Mesenchymal stem cell (in vitro differentiated cells and primary cell): Measurements from ENCODE around the gene SPC25.

Experiments
- DNase-seq: peaks from one replicate; pipeline ENCODE4 v3.0.0-alpha.2; 2013
- H2AFZ ChIP-seq: one replicate; pipeline ENCODE4 v1.6.1; 2013; ENCODE audit warnings: low read depth, mild to moderate bottlenecking, control low read depth, inconsistent platforms, low read length, moderate library complexity
- H2AK5ac ChIP-seq: 2 replicates; pipeline ENCODE4 v1.6.1; 2013; ENCODE audit warnings: low read length, moderate library complexity, mild to moderate bottlenecking, inconsistent platforms; ENCODE audit not compliant: severe bottlenecking
- H2BK120ac ChIP-seq: one replicate; pipeline ENCODE4 v1.6.1; 2013; ENCODE audit warnings: low read depth, mild to moderate bottlenecking, inconsistent platforms, low read length, moderate library complexity
- H2BK12ac ChIP-seq, 2 experiments: one replicate each; pipeline ENCODE4 v1.6.1; 2013; ENCODE audit warnings: inconsistent platforms in 2 of 2, low read length in 2 of 2, mild to moderate bottlenecking in 2 of 2, moderate library complexity in 2 of 2, control low read depth in 1 of 2
- H2BK15ac ChIP-seq: one replicate; pipeline ENCODE4 v1.6.1; 2013; ENCODE audit warnings: mild to moderate bottlenecking, low read depth, inconsistent platforms; ENCODE audit not compliant: poor library complexity, severe bottlenecking
- H2BK5ac ChIP-seq: 2 replicates; pipeline ENCODE4 v1.6.1; 2013; ENCODE audit warnings: low read depth, mild to moderate bottlenecking, low read length, control low read depth, inconsistent platforms; ENCODE audit not compliant: poor library complexity, severe bottlenecking
- H3K14ac ChIP-seq, 2 experiments: one replicate each; pipeline ENCODE4 v1.6.1; 2013; ENCODE audit warnings: inconsistent platforms in 2 of 2, low read length in 2 of 2, control low read depth in 1 of 2, mild to moderate bottlenecking in 1 of 2, moderate library complexity in 1 of 2
- H3K18ac ChIP-seq, 2 experiments: one replicate each; pipeline ENCODE4 v1.6.1; 2013; ENCODE audit warnings: inconsistent platforms in 2 of 2, low read length in 2 of 2, control low read depth in 1 of 2, low read depth in 1 of 2, mild to moderate bottlenecking in 1 of 2
- H3K23ac ChIP-seq, 2 experiments: one replicate each; pipeline ENCODE4 v1.6.1; 2013; ENCODE audit warnings: inconsistent platforms in 2 of 2, low read length in 2 of 2, mild to moderate bottlenecking in 2 of 2, moderate library complexity in 2 of 2, control low read depth in 1 of 2
- H3K27ac ChIP-seq: 2 replicates; pipeline ENCODE4 v1.5.1; 2013; ENCODE audit warnings: mild to moderate bottlenecking, moderate library complexity, low read length, control low read depth, inconsistent platforms; ENCODE audit not compliant: poor library complexity, severe bottlenecking
- H3K27me3 ChIP-seq, 2 experiments: 2 replicates each; pipeline versions ENCODE4 v1.6.1 to v1.7.0; 2013; ENCODE audit warnings: low read length in 2 of 2, mild to moderate bottlenecking in 2 of 2, moderate library complexity in 2 of 2, control low read depth in 1 of 2, inconsistent platforms in 1 of 2; ENCODE audit not compliant: control insufficient read depth in 1 of 2, insufficient read depth in 1 of 2
- H3K36me3 ChIP-seq, 2 experiments: 2 replicates each; pipeline versions ENCODE4 v1.6.1 to v1.7.0; 2013; ENCODE audit warnings: low read length in 2 of 2, control low read depth in 1 of 2, inconsistent platforms in 1 of 2, low read depth in 1 of 2, mild to moderate bottlenecking in 1 of 2; ENCODE audit not compliant: insufficient read depth in 2 of 2, control insufficient read depth in 1 of 2
- H3K4ac ChIP-seq, 2 experiments: one replicate each; pipeline ENCODE4 v1.6.1; 2013; ENCODE audit warnings: inconsistent platforms in 2 of 2, low read length in 2 of 2, mild to moderate bottlenecking in 2 of 2, moderate library complexity in 2 of 2, control low read depth in 1 of 2, low read depth in 1 of 2
- H3K4me1 ChIP-seq: 2 replicates; pipeline ENCODE4 v1.6.1; 2013; ENCODE audit warnings: low read depth, low read length, control low read depth; ENCODE audit not compliant: control insufficient read depth, insufficient read depth
- H3K4me2 ChIP-seq: 2 replicates; pipeline ENCODE4 v1.6.1; 2013; ENCODE audit warnings: low read length, mild to moderate bottlenecking, inconsistent platforms; ENCODE audit not compliant: poor library complexity, severe bottlenecking
- H3K4me3 ChIP-seq, 2 experiments: 2 replicates each; pipeline versions ENCODE4 v1.5.1 to v1.7.0; 2013; ENCODE audit warnings: low read length in 2 of 2, mild to moderate bottlenecking in 2 of 2, control low read depth in 1 of 2, low read depth in 1 of 2; ENCODE audit not compliant: insufficient read depth in 1 of 2
- H3K79me1 ChIP-seq: replicated peaks from 2 replicates; pipeline ENCODE4 v1.6.1; 2013; ENCODE audit warnings: mild to moderate bottlenecking, control low read depth, low read length, inconsistent platforms; ENCODE audit not compliant: poor library complexity, severe bottlenecking
- H3K9ac ChIP-seq: 2 replicates; pipeline ENCODE4 v1.7.0; 2013; ENCODE audit warnings: mild to moderate bottlenecking, low read length, moderate library complexity
- H3K9me3 ChIP-seq: 2 replicates; pipeline ENCODE4 v1.7.0; 2013; ENCODE audit warnings: mild to moderate bottlenecking, low read length; ENCODE audit not compliant: control insufficient read depth
- H4K8ac ChIP-seq: one replicate; pipeline ENCODE4 v1.6.1; 2013; ENCODE audit warnings: inconsistent platforms, mild to moderate bottlenecking, low read length, moderate library complexity
- H4K91ac ChIP-seq: one replicate; pipeline ENCODE4 v1.6.1; 2013; ENCODE audit warnings: mild to moderate bottlenecking, low read length, inconsistent platforms
- WGBS: methylation state at CpG from one replicate; pipeline ENCODE4 v1.1.7; 2013; ENCODE audit warnings: mixed read lengths; 5-methylcytosine and 5-hydroxymethylcytosine counted together

Gene SPC25

GRCh38 chr2:168901003-168901402 lies 10.8 kb upstream of the SPC25 start, which contains the start of gene G6PC2:
TSS of gene G6PC2 (plus strand) at chr2:168901291. CDS start at chr2:168901332, 41 bp downstream.
- Histone ChIP-seq H2BK15ac (no peak within 1 kb of the TSS), H3K14ac (no peak within 1 kb of the TSS), H3K4me1 (no peaks in the 10 kb centered on the region), H3K9me3 (peaks cover 4% of the 10 kb centered on the region), H2AK5ac (no peak within 1 kb of the TSS), H3K36me3 (no peaks in the 10 kb centered on the region), H4K8ac (no peak within 1 kb of the TSS), H3K9ac (no peak within 1 kb of the TSS), H3K4me2 (no peak within 1 kb of the TSS), H3K4ac (no peak within 1 kb of the TSS), H3K27ac (no peak within 1 kb of the TSS), H3K4me3 (no peak within 1 kb of the TSS), H3K23ac (no peak within 1 kb of the TSS), H2BK5ac (no peak within 1 kb of the TSS), H2BK12ac (no peak within 1 kb of the TSS), H3K79me1 (no peaks in the 10 kb centered on the region), H4K91ac (no peak within 1 kb of the TSS), H2AFZ (no peak within 1 kb of the TSS), H2BK120ac (no peak within 1 kb of the TSS), H3K18ac (no peak within 1 kb of the TSS), H3K27me3 (peaks cover 0 to 20% of the 10 kb centered on the region in 2 experiments)
- 92% methylated on average over 5 of the region's 5 CpGs for WGBS
- no peak for DNase-seq

DNA sequence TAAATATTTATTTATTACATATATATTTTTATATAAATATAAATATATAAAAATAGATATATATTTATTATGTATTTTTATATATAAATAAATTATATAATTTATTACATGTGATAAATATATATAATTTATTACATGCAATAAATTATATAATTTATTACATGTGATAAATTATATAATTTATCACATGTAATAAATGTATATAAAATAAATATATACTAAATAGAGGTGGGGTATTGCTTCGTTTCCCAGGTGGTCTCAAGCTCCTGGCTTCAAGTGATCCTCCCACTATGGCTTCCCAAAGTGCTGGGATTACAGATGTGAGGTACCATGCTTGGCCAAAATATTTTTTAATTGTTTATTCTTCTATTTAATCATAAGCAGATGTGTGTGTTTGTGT lies 7.2 kb upstream of the SPC25 start:
- H3K4ac ChIP-seq: no peak overlapping the region
- H3K18ac ChIP-seq: no peak overlapping the region
- H2AFZ ChIP-seq: no peak overlapping the region
- H3K27ac ChIP-seq: no peak overlapping the region
- H2BK12ac ChIP-seq: no peak overlapping the region
- no CpG with 5 or more reads among the region's 1 CpG for WGBS
- no peak overlapping the region for H3K4me2 ChIP-seq
- peaks cover 0 to 9% of the 10 kb centered on the region in 2 experiments for H3K27me3 ChIP-seq
- H2BK15ac ChIP-seq: no peak overlapping the region
- H2BK120ac ChIP-seq: no peak overlapping the region
- H4K91ac ChIP-seq: no peak overlapping the region
- H3K4me1 ChIP-seq: no peaks in the 10 kb centered on the region
- no peak overlapping the region for H2AK5ac ChIP-seq
- no peak overlapping the region for H2BK5ac ChIP-seq
- H3K4me3 ChIP-seq: no peak overlapping the region
- no peak overlapping the region for H3K14ac ChIP-seq
- H3K36me3 ChIP-seq: no peaks in the 10 kb centered on the region
- H4K8ac ChIP-seq: no peak overlapping the region
- H3K9ac ChIP-seq: no peak overlapping the region
- H3K23ac ChIP-seq: no peak overlapping the region
- H3K79me1 ChIP-seq: no peaks in the 10 kb centered on the region
- peaks cover 4% of the 10 kb centered on the region for H3K9me3 ChIP-seq
- no peak for DNase-seq

GRCh38 chr2:168896783-168897182 lies 6.6 kb upstream of the SPC25 start:
- Histone ChIP-seq H3K23ac (no peak overlapping the region), H3K4me2 (no peak overlapping the region), H3K4ac (no peak overlapping the region), H3K36me3 (no peaks in the 10 kb centered on the region), H3K4me1 (no peaks in the 10 kb centered on the region), H3K9ac (no peak overlapping the region), H2BK15ac (no peak overlapping the region), H2BK12ac (no peak overlapping the region), H2AFZ (no peak overlapping the region), H3K14ac (no peak overlapping the region), H2AK5ac (no peak overlapping the region), H3K79me1 (no peaks in the 10 kb centered on the region), H2BK5ac (no peak overlapping the region), H4K8ac (no peak overlapping the region), H3K18ac (no peak overlapping the region), H3K9me3 (peaks cover 4% of the 10 kb centered on the region), H2BK120ac (no peak overlapping the region), H3K27me3 (peaks cover 0 to 8% of the 10 kb centered on the region in 2 experiments), H4K91ac (no peak overlapping the region), H3K4me3 (no peak overlapping the region), H3K27ac (no peak overlapping the region)
- WGBS: no CpG with 5 or more reads among the region's 4 CpGs
- DNase-seq: no peak

DNA sequence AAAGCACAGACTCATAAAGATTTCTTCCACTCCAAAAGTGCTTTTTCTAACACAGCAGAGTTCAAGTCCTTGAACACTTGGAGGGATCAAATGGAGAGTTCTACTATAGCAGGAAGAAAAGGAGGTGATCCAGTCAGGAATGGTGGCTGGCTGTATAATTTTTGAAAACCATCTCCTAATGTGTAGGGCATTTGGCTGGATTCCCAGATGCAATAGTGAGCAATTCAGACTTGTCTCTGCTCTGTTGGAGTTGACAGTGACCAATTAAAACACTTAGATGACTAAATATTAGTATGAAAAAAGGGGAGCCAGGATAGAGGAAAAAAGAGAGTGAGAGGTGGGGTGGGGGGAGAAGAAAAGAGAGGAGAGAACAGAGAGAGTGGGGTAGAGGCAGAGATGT lies 5.5 kb upstream of the SPC25 start:
- no peak overlapping the region for H3K4ac ChIP-seq
- no peak overlapping the region for H4K8ac ChIP-seq
- no peak overlapping the region for H3K9ac ChIP-seq
- DNase-seq: no peak
- no peak overlapping the region for H2BK15ac ChIP-seq
- H3K4me2 ChIP-seq: no peak overlapping the region
- no peak overlapping the region for H3K4me3 ChIP-seq
- no peak overlapping the region for H3K14ac ChIP-seq
- peaks cover 4% of the 10 kb centered on the region for H3K9me3 ChIP-seq
- no peak overlapping the region for H2BK12ac ChIP-seq
- no peak overlapping the region for H3K23ac ChIP-seq
- no peak overlapping the region for H2BK120ac ChIP-seq
- H3K18ac ChIP-seq: no peak overlapping the region
- no peak overlapping the region for H2AFZ ChIP-seq
- H4K91ac ChIP-seq: no peak overlapping the region
- no peaks in the 10 kb centered on the region for H3K4me1 ChIP-seq
- H3K27ac ChIP-seq: no peak overlapping the region
- H3K79me1 ChIP-seq: no peaks in the 10 kb centered on the region
- H2AK5ac ChIP-seq: no peak overlapping the region
- H3K36me3 ChIP-seq: no peaks in the 10 kb centered on the region
- peaks cover 0 to 8% of the 10 kb centered on the region in 2 experiments for H3K27me3 ChIP-seq
- no peak overlapping the region for H2BK5ac ChIP-seq
